ENCODE data around the gene CDH23. TPM values are rescaled to one million over a fixed set of nuclear protein-coding genes. Genes with fewer than 3 reads are reported as not detected.

The CDH23 gene
- total and polyA plus RNA-seq, 9 of the 15 experiments (the other 6 are each of a cell fraction or from before 2014, with no cell fraction given), result 0.18 to 1.2 (median 0.47) TPM

- no peak for TF ChIP-seq ZNF398 (CRISPR knock-in tag; IDR thresholded peaks at IDR 0.05)
- TF ChIP-seq GTF3C2 (IDR thresholded peaks at IDR 0.05; ENCODE audit: borderline replicate concordance, extremely low read depth, insufficient read length), result no peak
- TF ChIP-seq RNF219 (CRISPR knock-in tag; IDR thresholded peaks at IDR 0.05), result no peak
- no peak for TF ChIP-seq NR1H2 (CRISPR knock-in tag; IDR thresholded peaks at IDR 0.05)
- TF ChIP-seq RBBP5 (IDR thresholded peaks at IDR 0.05; ENCODE audit: borderline replicate concordance, insufficient read depth, low read length, poor library complexity, severe bottlenecking), result no peak
- TF ChIP-seq ATF3 (IDR thresholded peaks at IDR 0.05), result no peak
- no peak for TF ChIP-seq ATF3 (CRISPR knock-in tag; conservative IDR thresholded peaks at IDR 0.05)
- TF ChIP-seq TGIF2 (CRISPR knock-in tag; IDR thresholded peaks at IDR 0.05), result no peak
- TF ChIP-seq NR3C1 (CRISPR knock-in tag; IDR thresholded peaks at IDR 0.05), result no peak
- peak; percentile 73 for TF ChIP-seq PHF20 (IDR thresholded peaks at IDR 0.05; ENCODE audit: partially characterized antibody)
- TF ChIP-seq TAF9B (IDR thresholded peaks at IDR 0.05; ENCODE audit: partially characterized antibody), result no peak
- TF ChIP-seq MTA3 (IDR thresholded peaks at IDR 0.05; ENCODE audit: borderline replicate concordance), result 0 out of 2 replicates have a peak, but pooled peaks have one; percentile 35
- no peak for TF ChIP-seq KDM4B (IDR thresholded peaks at IDR 0.05; ENCODE audit: borderline replicate concordance in 2 of 2, low read depth in 1 of 2)
- TF ChIP-seq STAT6 (CRISPR knock-in tag; IDR thresholded peaks at IDR 0.05), result no peak
Measured at GRCh38 chr10:71713135-71714030, 316.7 kb downstream of the CDH23 start (continued).
